H1 (cell line): ENCODE measurements around the gene BRD2. TPM values are rescaled to one million over a fixed set of nuclear protein-coding genes. Genes with fewer than 3 reads are reported as not detected.

Experiments
- CTCF ChIA-PET: fragments of 300-600 bp; sonication (Branson Sonifier 250); formaldehyde crosslinking; loops from one replicate; lab custom pipeline; 2021; ENCODE audit not compliant: partially characterized antibody; lab: Charles Lee
- POLR2A ChIA-PET: fragments of 300-600 bp; sonication (Branson Sonifier 250); formaldehyde crosslinking; loops from one replicate; lab custom pipeline; 2021; ENCODE audit warnings: inconsistent platforms; ENCODE audit not compliant: partially characterized antibody; lab: Charles Lee
- DNase-seq, 2 experiments: peaks; one replicate each; pipeline versions ENCODE4 v3.0.0 to v3.0.0-alpha.2; 2010 to 2022; ENCODE audit warnings: low spot score in 2 of 2, low read depth in 1 of 2, mixed read lengths in 1 of 2
- FAIRE-seq: peaks from 2 replicates; lab custom pipeline; 2011; peaks lifted over from hg19 to GRCh38; lab: Jason Lieb, UNC
- H2AFZ ChIP-seq: 2 replicates; pipeline ENCODE4 v1.8.1; 2012; ENCODE audit warnings: low read length, inconsistent platforms
- H2AK5ac ChIP-seq: 2 replicates; pipeline ENCODE4 v1.6.1; 2013; ENCODE audit warnings: low read depth, low read length
- H2BK120ac ChIP-seq: replicated peaks from 2 replicates; pipeline ENCODE3; 2013; ENCODE audit warnings: low read depth, low read length, inconsistent platforms
- H2BK12ac ChIP-seq: 2 replicates; pipeline ENCODE4 v1.6.1; 2013; ENCODE audit warnings: low read depth, low read length
- H2BK15ac ChIP-seq: 2 replicates; pipeline ENCODE4 v1.6.1; 2013; ENCODE audit warnings: low read length
- H2BK20ac ChIP-seq: 2 replicates; pipeline ENCODE4 v1.6.1; 2013; ENCODE audit warnings: low read length
- H2BK5ac ChIP-seq: 2 replicates; pipeline ENCODE4 v1.6.1; 2013; ENCODE audit warnings: low read depth, low read length
- H3K14ac ChIP-seq: 2 replicates; pipeline ENCODE4 v1.6.1; 2013; ENCODE audit warnings: inconsistent platforms; ENCODE audit not compliant: insufficient read length
- H3K18ac ChIP-seq: 2 replicates; pipeline ENCODE4 v1.6.1; 2013; ENCODE audit warnings: low read length; ENCODE audit errors: extremely low read depth
- H3K23ac ChIP-seq: 2 replicates; pipeline ENCODE4 v1.6.1; 2013; ENCODE audit warnings: inconsistent platforms; ENCODE audit not compliant: insufficient read length
- H3K23me2 ChIP-seq: 2 replicates; pipeline ENCODE4 v1.6.1; 2013; ENCODE audit warnings: low read depth, low read length
- H3K27ac ChIP-seq: 2 replicates; pipeline ENCODE4 v1.6.1; 2011; ENCODE audit warnings: low read depth, low read length, inconsistent platforms
- H3K27me3 ChIP-seq, 4 experiments: replicated peaks in 1 of 4; 1 replicate in 1 of 4; 2 replicates in 3 of 4; pipeline versions ENCODE4 v1.6.1 to v1.8.1; 2011 to 2013; ENCODE audit warnings: low read length in 3 of 4, mild to moderate bottlenecking in 3 of 4, inconsistent platforms in 2 of 4, mixed read lengths in 2 of 4, moderate library complexity in 1 of 4; ENCODE audit not compliant: control insufficient read depth in 3 of 4, insufficient read depth in 3 of 4; ENCODE audit errors: extremely low read depth in 1 of 4
- H3K36me3 ChIP-seq, 4 experiments: 2 replicates each; pipeline versions ENCODE4 v1.6.1 to v1.8.1; 2011 to 2013; ENCODE audit warnings: mild to moderate bottlenecking in 4 of 4, low read length in 3 of 4, moderate library complexity in 2 of 4, control low read depth in 1 of 4, inconsistent platforms in 1 of 4; ENCODE audit not compliant: insufficient read depth in 4 of 4, control insufficient read depth in 2 of 4
- H3K4ac ChIP-seq: replicated peaks from 2 replicates; pipeline ENCODE3; 2013; ENCODE audit warnings: low read length, low read depth, mixed read lengths, inconsistent platforms; ENCODE audit not compliant: insufficient read length
- H3K4me1 ChIP-seq, 4 experiments: replicated peaks in 1 of 4; 1 replicate in 1 of 4; 2 replicates in 3 of 4; pipeline versions ENCODE4 v1.6.1 to v1.8.1; 2011 to 2013; ENCODE audit warnings: low read length in 3 of 4, inconsistent platforms in 2 of 4, mixed read lengths in 1 of 4; ENCODE audit not compliant: insufficient read depth in 4 of 4, control insufficient read depth in 3 of 4
- H3K4me2 ChIP-seq, 2 experiments: 2 replicates each; pipeline versions ENCODE4 v1.6.1 to v1.8.1; 2011 to 2013; ENCODE audit warnings: low read depth in 2 of 2, low read length in 2 of 2, control low read depth in 1 of 2, inconsistent platforms in 1 of 2, mild to moderate bottlenecking in 1 of 2; ENCODE audit not compliant: insufficient read depth in 1 of 2
- H3K4me3 ChIP-seq, 4 experiments: fragments of 200-600, 300-600 bp in 1 of 4; sonication (generic), shearing (Covaris generic), sonication (Bioruptor Twin) in 1 of 4; 2 replicates each; pipeline versions ENCODE4 v1.5.1 to v1.8.1; 2011 to 2016; ENCODE audit warnings: low read length in 4 of 4, low read depth in 3 of 4, control low read depth in 2 of 4, inconsistent platforms in 2 of 4, mild to moderate bottlenecking in 2 of 4, mixed read lengths in 1 of 4, moderate library complexity in 1 of 4; ENCODE audit not compliant: insufficient read depth in 2 of 4; ENCODE audit errors: extremely low read depth in 1 of 4
- H3K56ac ChIP-seq: replicated peaks from 2 replicates; pipeline ENCODE3; 2013; ENCODE audit warnings: low read depth, mild to moderate bottlenecking, mixed read lengths, low read length, inconsistent platforms; ENCODE audit not compliant: insufficient read length
- H3K79me1 ChIP-seq: 2 replicates; pipeline ENCODE4 v1.6.1; 2013; ENCODE audit warnings: low read depth, low read length, control low read depth
- H3K79me2 ChIP-seq, 2 experiments: 2 replicates each; pipeline versions ENCODE4 v1.6.1 to v1.8.1; 2012 to 2013; ENCODE audit warnings: low read length in 2 of 2, mild to moderate bottlenecking in 2 of 2, inconsistent platforms in 1 of 2; ENCODE audit not compliant: insufficient read depth in 2 of 2, control insufficient read depth in 1 of 2
- H3K9ac ChIP-seq, 4 experiments: replicated peaks in 1 of 4; 1 replicate in 1 of 4; 2 replicates in 3 of 4; pipeline versions ENCODE4 v1.6.1 to v1.8.1; 2011 to 2013; ENCODE audit warnings: low read depth in 3 of 4, low read length in 3 of 4, control low read depth in 2 of 4, mild to moderate bottlenecking in 2 of 4, moderate library complexity in 2 of 4, inconsistent platforms in 1 of 4; ENCODE audit errors: extremely low read depth in 1 of 4
- H3K9me3 ChIP-seq, 2 experiments: 2 replicates each; pipeline versions ENCODE4 v1.6.1 to v1.8.1; 2012 to 2013; ENCODE audit warnings: mild to moderate bottlenecking in 2 of 2, moderate library complexity in 2 of 2, control low read depth in 1 of 2, inconsistent platforms in 1 of 2, low read depth in 1 of 2, low read length in 1 of 2, mixed read lengths in 1 of 2; ENCODE audit not compliant: insufficient read depth in 2 of 2
- H4K20me1 ChIP-seq, 2 experiments: replicated peaks in 1 of 2; 2 replicates each; pipeline versions ENCODE3 to v1.8.1; 2011 to 2013; ENCODE audit warnings: inconsistent platforms in 2 of 2, low read length in 2 of 2, mild to moderate bottlenecking in 1 of 2; ENCODE audit not compliant: insufficient read depth in 2 of 2, control insufficient read depth in 1 of 2
- H4K5ac ChIP-seq: 2 replicates; pipeline ENCODE4 v1.6.1; 2013; ENCODE audit warnings: low read length, low read depth, mixed read lengths, inconsistent platforms; ENCODE audit not compliant: insufficient read length
- H4K8ac ChIP-seq: 2 replicates; pipeline ENCODE4 v1.8.0; 2013; ENCODE audit warnings: mild to moderate bottlenecking, moderate library complexity, low read length, inconsistent platforms; ENCODE audit not compliant: insufficient read depth; ENCODE audit errors: extremely low read depth
- H4K91ac ChIP-seq: replicated peaks from 2 replicates; pipeline ENCODE3; 2013; ENCODE audit warnings: low read length, mixed read lengths, inconsistent platforms; ENCODE audit not compliant: insufficient read length
- CTBP2 ChIP-seq: IDR thresholded peaks from 2 replicates; pipeline ENCODE4 v1.7.0; 2011; ENCODE audit warnings: borderline replicate concordance, mild to moderate bottlenecking, moderate library complexity, mixed read lengths, low read length; ENCODE audit not compliant: insufficient read depth, insufficient read length
- WGBS, 2 experiments: shearing (Covaris generic) in 1 of 2; methylation state at CpG; one replicate each; pipeline versions ENCODE4 v1.1.6 to v1.1.7; 2013 to 2015; ENCODE audit warnings: low lambda C conversion rate in 2 of 2, mixed read lengths in 2 of 2, inconsistent platforms in 1 of 2, low coverage in 1 of 2, missing lambda C conversion rate in 1 of 2; ENCODE audit not compliant: insufficient replicate concordance in 2 of 2, insufficient coverage in 1 of 2, insufficient read length in 1 of 2; ENCODE audit errors: extremely low coverage in 1 of 2, missing lambda C conversion rate in 1 of 2; 5-methylcytosine and 5-hydroxymethylcytosine counted together
- polyA plus RNA-seq, 7 experiments: library from polyadenylated mRNA; depleted of rRNA in 3 of 7; stranded (reverse) in 5 of 7; unstranded in 2 of 7; fragments of >200 nt in 5 of 7; fragments of 200-250 nt in 2 of 7; gene quantifications; 1 replicate in 5 of 7; 2 replicates in 1 of 7; 4 replicates in 1 of 7; pipeline versions ENCODE4 v1.2.1 to v1.2.3, GENCODE V29; 2011 to 2013; ENCODE audit warnings: missing spikeins in 2 of 7, mixed read lengths in 2 of 7
- total RNA-seq: library from RNA; stranded (reverse); fragmentation: NEBNext Ultra II Directional; extraction: Animal tissue kit (Norgen Biotek cat#: 25700); gene quantifications from 2 replicates; pipeline ENCODE4 v1.2.1, GENCODE V29; 2021

BRD2 gene
- total and polyA plus RNA-seq, 2 of the 8 experiments (the other 6 are each of a cell fraction or from before 2014, with no cell fraction given), result 132 to 185 TPM

- Histone ChIP-seq H3K79me1 (no peaks in the 10 kb centered on the region), H3K9ac (no peak overlapping the region), H3K18ac (no peak overlapping the region), H3K36me3 (no peaks in the 10 kb centered on the region), H2BK12ac (no peak overlapping the region), H3K4me1 (peaks cover 0 to 5% (median 1%) of the 10 kb centered on the region in 4 experiments; a peak in 4 of 7 replicates), H2BK5ac (no peak overlapping the region), H2AK5ac (no peak overlapping the region), H3K27ac (no peak overlapping the region), H3K4ac (no peak overlapping the region), H3K79me2 (no peaks in the 10 kb centered on the region), H2BK120ac (no peak overlapping the region), H3K27me3 (no peaks in the 10 kb centered on the region), H3K4me3 (no peak overlapping the region), H3K23ac (no peak overlapping the region), H4K91ac (no peak overlapping the region), H3K23me2 (no peaks in the 10 kb centered on the region), H2AFZ (no peak overlapping the region), H2BK20ac (no peak overlapping the region), H3K56ac (no peak overlapping the region), H3K4me2 (no peak overlapping the region), H4K20me1 (no peaks in the 10 kb centered on the region), H4K8ac (no peak overlapping the region), H4K5ac (no peak overlapping the region), H3K9me3 (no peaks in the 10 kb centered on the region), H2BK15ac (no peak overlapping the region), H3K14ac (no peak overlapping the region)
- ChIA-PET CTCF (interaction anchor here (0.6 to 9.7 kb wide), 9 partner anchors 11 to 340 kb away, joined by 3 to 160 read pairs (median 9); partner anchors contain the start of genes HLA-DMA and TAP2), POLR2A (interaction anchor here (1.0 to 1.8 kb wide), 4 partner anchors 31 to 47 kb away, joined by 3 to 4 read pairs (median 3); no protein-coding TSS in a partner anchor)
- WGBS, 2 experiments, result 86% methylated on average over 12 of the region's 12 CpGs; no CpG with 5 or more reads in 1 of the 2 experiments
- DNase-seq (no peak), FAIRE-seq (no peak)
- TF ChIP-seq CTBP2, result no peak
Observed at GRCh38 chr6:32936239-32937152, 31.9 kb upstream of the BRD2 start.
